Tibial nerve (tissue), 3 donors: Measurements from ENCODE around the gene TRIM52.
"Not testable (repeated sequence)": the region's sequence is repeated elsewhere in the genome, so short reads cannot be mapped to it uniquely, and the experiment has no call there.

ENCODE experiments used
- POLR2A ChIP-seq, 2 donors: fragments of 450-650 bp; IDR thresholded peaks; one replicate each; pipeline ENCODE4 v1.6.1; 2017; ENCODE audit warnings: antibody characterized with exemption in 2 of 2, mild to moderate bottlenecking in 2 of 2, moderate library complexity in 2 of 2
- TF ChIP-seq, protein P1 (sequence below), 5 experiments: fragments of 200-600 bp in 3 of 5; fragments of 450-650 bp in 2 of 5; sonication (generic) in 3 of 5; IDR thresholded peaks; one replicate each; pipeline ENCODE4 v1.5.1; 2016 to 2019; ENCODE audit warnings: antibody characterized with exemption in 5 of 5, mild to moderate bottlenecking in 3 of 5, moderate library complexity in 2 of 5

DNA sequence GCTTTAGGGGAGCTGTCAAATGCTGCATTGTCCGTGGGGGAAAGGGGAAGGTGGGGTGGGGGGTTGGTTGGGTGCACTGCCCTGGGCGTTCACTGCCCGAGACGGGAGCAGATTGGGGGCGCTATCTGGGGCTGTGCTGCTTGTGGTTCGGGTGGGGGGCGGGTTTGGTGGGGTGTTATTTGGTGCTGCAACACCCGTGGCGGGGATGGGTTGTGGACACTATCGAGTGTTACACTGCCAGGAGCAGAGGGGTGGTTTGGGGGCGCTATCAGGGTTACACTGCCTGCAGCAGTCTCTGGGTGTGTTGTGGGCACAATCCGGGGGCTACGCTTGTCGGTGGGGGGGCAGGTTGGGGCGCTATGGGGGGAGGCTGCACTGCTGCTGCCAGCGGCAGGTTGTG is 21.5 kb upstream of the TRIM52 start:
- TF ChIP-seq, protein P1, sequence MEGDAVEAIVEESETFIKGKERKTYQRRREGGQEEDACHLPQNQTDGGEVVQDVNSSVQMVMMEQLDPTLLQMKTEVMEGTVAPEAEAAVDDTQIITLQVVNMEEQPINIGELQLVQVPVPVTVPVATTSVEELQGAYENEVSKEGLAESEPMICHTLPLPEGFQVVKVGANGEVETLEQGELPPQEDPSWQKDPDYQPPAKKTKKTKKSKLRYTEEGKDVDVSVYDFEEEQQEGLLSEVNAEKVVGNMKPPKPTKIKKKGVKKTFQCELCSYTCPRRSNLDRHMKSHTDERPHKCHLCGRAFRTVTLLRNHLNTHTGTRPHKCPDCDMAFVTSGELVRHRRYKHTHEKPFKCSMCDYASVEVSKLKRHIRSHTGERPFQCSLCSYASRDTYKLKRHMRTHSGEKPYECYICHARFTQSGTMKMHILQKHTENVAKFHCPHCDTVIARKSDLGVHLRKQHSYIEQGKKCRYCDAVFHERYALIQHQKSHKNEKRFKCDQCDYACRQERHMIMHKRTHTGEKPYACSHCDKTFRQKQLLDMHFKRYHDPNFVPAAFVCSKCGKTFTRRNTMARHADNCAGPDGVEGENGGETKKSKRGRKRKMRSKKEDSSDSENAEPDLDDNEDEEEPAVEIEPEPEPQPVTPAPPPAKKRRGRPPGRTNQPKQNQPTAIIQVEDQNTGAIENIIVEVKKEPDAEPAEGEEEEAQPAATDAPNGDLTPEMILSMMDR (IDR thresholded peaks at IDR 0.05): not testable (repeated sequence)
- TF ChIP-seq POLR2A (IDR thresholded peaks at IDR 0.05): not testable (repeated sequence)
